Fibroblast of the aortic adventitia (primary cell): ENCODE results near the gene TC2N. TPM values are rescaled to one million over a fixed set of nuclear protein-coding genes. Genes with fewer than 3 reads are reported as not detected.

Source experiments
- DNase-seq: peaks from one replicate; pipeline ENCODE4 v3.0.0-alpha.2; 2010; ENCODE audit warnings: low read depth
- H3K4me3 ChIP-seq: 2 replicates; pipeline ENCODE4 v1.5.1; 2011; ENCODE audit warnings: low read depth, mild to moderate bottlenecking, control low read depth, low read length, moderate library complexity
- total RNA-seq: library from RNA; depleted of rRNA; stranded (reverse); fragments of >200 nt; gene quantifications from 2 replicates; pipeline ENCODE4 v1.2.3, GENCODE V29; 2012; ENCODE audit warnings: low replicate concordance
- TF ChIP-seq, protein P1 (sequence below): IDR thresholded peaks from 2 replicates; pipeline ENCODE4 v1.5.1; 2011; ENCODE audit warnings: mild to moderate bottlenecking, low read length, control low read depth, inconsistent platforms; ENCODE audit not compliant: insufficient read depth

TC2N gene
- total RNA-seq, 1 donor = 1.6 TPM

DNA sequence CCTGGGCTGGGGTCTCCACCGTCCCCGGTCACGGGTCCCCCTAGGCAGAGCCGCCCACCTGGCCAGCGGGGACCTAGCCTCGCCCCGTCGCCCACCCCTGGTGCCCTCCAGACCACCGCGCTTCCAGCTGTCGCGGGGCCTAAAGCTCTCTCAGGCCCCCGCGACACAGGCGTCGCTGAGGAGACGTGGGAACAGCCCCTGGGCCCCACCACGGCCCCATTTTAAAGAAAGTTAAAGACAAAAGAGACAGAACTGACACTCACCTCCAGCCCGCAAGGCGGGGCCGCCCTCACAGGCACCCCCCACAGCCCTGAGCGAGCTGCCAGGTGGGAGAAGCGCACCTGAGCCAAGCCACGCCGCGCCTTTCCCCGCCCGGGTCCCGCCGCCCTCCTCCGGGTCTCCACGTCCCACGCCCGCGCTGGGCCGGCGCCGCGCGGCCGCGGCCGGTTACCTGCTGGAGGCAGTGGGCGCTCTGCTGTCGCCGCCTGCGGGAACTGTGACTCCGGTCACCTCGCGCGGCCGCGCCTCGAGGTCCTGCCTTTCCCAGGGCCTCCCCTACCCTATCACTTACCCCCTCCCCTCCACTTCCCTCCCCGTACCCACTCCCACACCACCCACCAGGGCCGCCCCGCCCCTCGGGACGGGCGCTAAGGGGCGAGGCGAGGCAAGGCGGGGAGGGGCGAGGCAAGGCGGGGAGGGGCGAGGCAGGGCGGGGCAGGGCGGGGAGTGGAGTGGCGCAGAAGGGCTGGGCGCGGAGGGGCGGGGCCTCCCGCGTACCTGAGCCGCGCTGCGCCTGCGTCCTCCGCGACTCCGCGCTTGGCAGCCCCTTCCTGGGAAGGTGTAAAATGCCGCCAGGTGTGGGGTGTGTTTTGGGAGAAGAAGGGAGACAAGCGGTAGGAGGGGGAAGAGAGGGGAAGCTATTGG is 31.2 kb downstream of the TC2N start:
- peak overlapping the region; percentile 36 for H3K4me3 ChIP-seq
- DNase-seq = no peak

GRCh38 chr14:91835197-91835919 is 32.0 kb downstream of the TC2N start:
- TF ChIP-seq, protein P1, sequence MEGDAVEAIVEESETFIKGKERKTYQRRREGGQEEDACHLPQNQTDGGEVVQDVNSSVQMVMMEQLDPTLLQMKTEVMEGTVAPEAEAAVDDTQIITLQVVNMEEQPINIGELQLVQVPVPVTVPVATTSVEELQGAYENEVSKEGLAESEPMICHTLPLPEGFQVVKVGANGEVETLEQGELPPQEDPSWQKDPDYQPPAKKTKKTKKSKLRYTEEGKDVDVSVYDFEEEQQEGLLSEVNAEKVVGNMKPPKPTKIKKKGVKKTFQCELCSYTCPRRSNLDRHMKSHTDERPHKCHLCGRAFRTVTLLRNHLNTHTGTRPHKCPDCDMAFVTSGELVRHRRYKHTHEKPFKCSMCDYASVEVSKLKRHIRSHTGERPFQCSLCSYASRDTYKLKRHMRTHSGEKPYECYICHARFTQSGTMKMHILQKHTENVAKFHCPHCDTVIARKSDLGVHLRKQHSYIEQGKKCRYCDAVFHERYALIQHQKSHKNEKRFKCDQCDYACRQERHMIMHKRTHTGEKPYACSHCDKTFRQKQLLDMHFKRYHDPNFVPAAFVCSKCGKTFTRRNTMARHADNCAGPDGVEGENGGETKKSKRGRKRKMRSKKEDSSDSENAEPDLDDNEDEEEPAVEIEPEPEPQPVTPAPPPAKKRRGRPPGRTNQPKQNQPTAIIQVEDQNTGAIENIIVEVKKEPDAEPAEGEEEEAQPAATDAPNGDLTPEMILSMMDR = no peak
- no peak for DNase-seq
- H3K4me3 ChIP-seq = no peak overlapping the region

More for the DNA sequence above, 31.2 kb downstream of the TC2N start:
- TF ChIP-seq, protein P1 = no peak

GRCh38 chr14:91834571-91834970 is 32.8 kb downstream of the TC2N start:
- no peak overlapping the region for H3K4me3 ChIP-seq
- TF ChIP-seq, protein P1 = no peak
- DNase-seq = no peak

DNA sequence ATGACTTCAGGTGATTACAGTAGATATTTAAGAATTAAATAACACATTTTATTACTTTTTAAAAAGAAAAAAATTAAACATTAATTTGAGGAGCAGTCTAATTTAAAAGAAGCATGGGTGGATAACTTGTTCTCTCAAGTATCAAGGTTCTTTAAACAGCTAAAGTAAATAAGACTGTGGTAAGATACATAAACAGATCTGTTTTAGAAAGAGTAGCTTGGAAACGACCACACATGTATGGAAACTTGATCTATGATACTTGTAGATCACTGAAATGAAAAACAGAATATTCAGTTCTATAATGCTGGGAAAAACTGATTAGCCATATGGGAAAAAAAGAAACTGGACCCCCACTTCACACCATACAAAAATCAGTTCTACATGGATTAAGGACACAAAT is 36.0 kb downstream of the TC2N start:
- TF ChIP-seq, protein P1 = no peak
- no peak overlapping the region for H3K4me3 ChIP-seq
- DNase-seq = no peak

GRCh38 chr14:91830777-91831176 is 36.6 kb downstream of the TC2N start:
- TF ChIP-seq, protein P1 = no peak
- H3K4me3 ChIP-seq = no peak overlapping the region
- no peak for DNase-seq

DNA sequence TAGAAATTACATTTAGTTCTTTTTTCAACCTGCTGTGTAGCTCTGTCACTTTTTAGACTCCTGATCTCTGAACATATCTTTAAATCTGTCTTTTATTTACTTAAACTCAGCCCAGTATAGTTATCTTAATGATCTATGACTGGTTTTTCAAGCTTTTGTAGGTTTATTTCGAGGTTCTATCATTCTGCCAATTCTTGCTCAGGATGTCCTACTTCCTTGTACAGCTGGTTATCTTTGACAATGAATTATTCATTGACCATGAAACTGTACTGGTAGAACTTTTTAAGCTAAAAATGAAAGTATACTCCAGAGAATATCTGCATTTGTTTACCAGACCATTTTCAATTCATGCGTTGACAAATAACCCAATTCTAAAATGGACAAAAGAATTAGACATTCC is 37.8 kb downstream of the TC2N start:
- no peak for DNase-seq
- no peak overlapping the region for H3K4me3 ChIP-seq
- TF ChIP-seq, protein P1 = no peak
